NT2/D1 (cell line): ENCODE data around the gene TIMELESS.
A peak's percentile ranks its signal among the peaks of the same experiment; 100 is the strongest.

ENCODE experiments used
- DNase-seq: peaks from one replicate; pipeline ENCODE4 v3.0.0-alpha.2; 2011; ENCODE audit warnings: low read depth, low spot score
- H3K27me3 ChIP-seq: 2 replicates; pipeline ENCODE4 v1.6.0; 2011; ENCODE audit warnings: mild to moderate bottlenecking; ENCODE audit not compliant: insufficient read length, insufficient read depth
- H3K36me3 ChIP-seq: 2 replicates; pipeline ENCODE4 v1.6.1; 2011; ENCODE audit warnings: mild to moderate bottlenecking, low read length, mixed read lengths; ENCODE audit not compliant: insufficient read depth, insufficient read length
- H3K4me1 ChIP-seq: 2 replicates; pipeline ENCODE4 v1.5.1; 2011; ENCODE audit not compliant: insufficient read depth, insufficient read length
- H3K4me3 ChIP-seq: 2 replicates; pipeline ENCODE4 v1.5.1; 2011; ENCODE audit warnings: low read depth; ENCODE audit not compliant: insufficient read length
- H3K9ac ChIP-seq: 2 replicates; pipeline ENCODE4 v1.6.0; 2011; ENCODE audit warnings: low read depth; ENCODE audit not compliant: insufficient read length
- H3K9me3 ChIP-seq: 2 replicates; pipeline ENCODE4 v1.5.1; 2011; ENCODE audit warnings: mild to moderate bottlenecking, low read length; ENCODE audit not compliant: insufficient read depth
- SUZ12 ChIP-seq: IDR thresholded peaks from 2 replicates; pipeline ENCODE4 v1.6.1; 2011; ENCODE audit not compliant: insufficient read length, insufficient read depth; ENCODE audit errors: extremely low read depth
- YY1 ChIP-seq: IDR thresholded peaks from 2 replicates; pipeline ENCODE4 v1.6.1; 2011; ENCODE audit not compliant: insufficient read length, insufficient read depth
- ZNF274 ChIP-seq: IDR thresholded peaks from 2 replicates; pipeline ENCODE4 v1.6.1; 2011; ENCODE audit warnings: mild to moderate bottlenecking, low read depth, low read length

TIMELESS gene

DNA sequence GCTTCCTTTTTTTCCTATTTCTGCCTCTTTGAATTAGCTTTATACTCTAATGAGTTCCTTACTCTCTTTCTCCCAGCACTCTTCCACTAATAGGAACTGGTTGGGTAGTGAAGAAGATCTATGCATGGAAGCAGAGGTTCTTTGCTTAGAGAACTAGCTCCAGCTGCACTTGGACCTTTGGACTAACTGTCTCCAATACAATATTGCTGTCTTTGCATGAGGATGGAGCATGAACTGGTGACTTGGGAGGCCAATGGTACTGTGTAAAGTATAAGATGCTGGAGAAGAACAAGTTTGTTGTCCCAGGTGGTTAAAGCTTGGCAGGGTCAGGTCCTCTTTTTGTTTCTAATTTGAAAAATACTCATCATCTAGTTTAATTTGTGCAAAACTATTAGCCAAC is 41.1 kb upstream of the TIMELESS start:
- DNase-seq: no peak
- H3K36me3 ChIP-seq: no peaks in the 10 kb centered on the region
- no peak overlapping the region for H3K4me3 ChIP-seq
- H3K27me3 ChIP-seq: peaks cover 55% of the 10 kb centered on the region
- peaks cover 35% of the 10 kb centered on the region; the same call in 1 of the 2 replicates for H3K9me3 ChIP-seq
- peaks cover 6% of the 10 kb centered on the region for H3K4me1 ChIP-seq
- TF ChIP-seq YY1 (no peak), SUZ12 (no peak), ZNF274 (no peak)
- no peak overlapping the region for H3K9ac ChIP-seq

DNA sequence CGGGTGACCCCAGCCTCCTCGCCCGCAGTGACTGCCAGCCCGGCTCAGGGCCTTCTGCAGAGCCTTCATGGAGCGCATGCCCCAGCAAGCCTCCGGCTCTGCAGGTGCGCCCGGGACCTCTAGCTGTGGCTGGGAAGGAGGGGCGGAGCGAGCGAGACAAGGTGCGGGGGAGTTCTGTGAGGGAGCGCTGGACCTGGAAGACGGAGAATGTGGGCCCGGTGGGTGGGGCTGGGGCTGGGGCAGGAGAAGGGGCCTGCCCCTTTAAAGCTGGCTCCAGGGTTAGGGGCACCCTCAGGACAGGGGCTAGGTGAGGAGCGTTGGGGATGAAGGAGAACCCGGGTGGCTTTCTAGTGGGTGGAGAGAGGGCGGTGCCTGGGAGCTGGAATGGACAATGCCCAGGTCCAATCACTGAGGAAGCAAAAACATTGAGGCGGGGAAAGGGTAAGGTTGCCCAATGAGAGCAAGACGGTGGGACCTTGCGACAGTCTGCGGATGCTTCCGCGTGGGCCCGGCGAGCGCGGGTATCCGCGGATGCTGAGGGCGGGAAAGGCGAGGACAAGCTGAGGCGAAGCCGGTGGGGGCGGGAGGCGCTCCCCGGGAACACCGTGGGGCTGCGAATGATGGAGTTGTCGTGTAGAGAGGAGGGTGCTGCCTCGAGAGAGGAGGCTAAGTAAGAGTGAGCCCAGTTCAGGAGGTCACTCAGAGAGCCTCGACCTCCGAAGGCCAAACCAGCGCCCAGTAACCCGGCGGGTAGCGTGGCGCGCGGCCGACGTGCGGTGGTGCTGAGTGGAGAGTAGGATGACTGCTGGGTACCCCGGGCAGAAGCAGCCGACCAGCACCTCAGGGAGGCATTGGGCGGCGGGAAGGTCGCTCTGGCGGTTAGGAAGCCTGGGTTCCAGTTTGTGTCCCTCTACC is 39.1 kb upstream of the TIMELESS start, which contains the start of gene GLS2:
TSS of gene GLS2 (minus strand) at position 121 of the 915 bp plus-strand sequence. CDS start at position 78, 43 bp downstream.
- DNase-seq: peak; percentile 65
- TF ChIP-seq ZNF274 (no peak), YY1 (no peak), SUZ12 (no peak)
- peaks cover 16% of the 10 kb centered on the region; the same call in 1 of the 2 replicates for H3K9me3 ChIP-seq
- H3K36me3 ChIP-seq: no peaks in the 10 kb centered on the region
- H3K4me1 ChIP-seq: peaks cover 6% of the 10 kb centered on the region
- peaks cover 58% of the 10 kb centered on the region for H3K27me3 ChIP-seq
- H3K9ac ChIP-seq: peak within 1 kb of the TSS; percentile 74
- H3K4me3 ChIP-seq: peak within 1 kb of the TSS; percentile 73

DNA sequence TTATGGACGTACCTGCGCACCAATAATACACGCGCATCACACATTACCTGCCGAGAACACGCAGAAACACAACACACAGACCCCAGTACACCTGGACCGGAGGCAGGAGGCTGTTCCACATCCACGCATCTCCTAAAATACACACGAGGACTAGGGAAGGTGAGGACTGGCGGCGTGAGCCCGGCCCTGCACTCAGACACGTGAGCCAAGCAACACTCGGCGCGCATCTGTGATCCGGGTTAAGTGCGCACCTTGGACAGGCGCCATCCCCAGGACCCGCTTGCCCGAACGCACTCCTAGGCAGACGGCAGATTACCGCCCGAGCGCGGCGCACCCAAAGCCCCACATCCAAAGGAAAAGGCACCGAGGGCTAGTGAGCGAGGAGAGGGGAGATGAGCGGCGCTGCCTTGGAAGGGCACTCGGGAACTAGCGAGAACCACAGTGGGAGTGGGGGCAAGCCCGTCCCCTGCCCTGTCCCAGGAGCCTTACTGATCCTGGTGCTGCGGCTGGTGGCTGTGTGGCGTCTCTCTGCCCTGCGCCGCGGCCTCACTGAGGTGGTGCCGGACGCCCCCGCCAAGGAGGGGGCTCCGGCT is 38.3 kb upstream of the TIMELESS start:
- TF ChIP-seq YY1: no peak
- TF ChIP-seq ZNF274: no peak
- TF ChIP-seq SUZ12: no peak
- no peak for DNase-seq
- Histone ChIP-seq H3K4me1 (peaks cover 6% of the 10 kb centered on the region), H3K36me3 (no peaks in the 10 kb centered on the region), H3K27me3 (peaks cover 58% of the 10 kb centered on the region), H3K9me3 (peaks cover 13% of the 10 kb centered on the region; the same call in 1 of the 2 replicates), H3K9ac (peak overlapping the region; percentile 74), H3K4me3 (peak overlapping the region; percentile 73)

DNA sequence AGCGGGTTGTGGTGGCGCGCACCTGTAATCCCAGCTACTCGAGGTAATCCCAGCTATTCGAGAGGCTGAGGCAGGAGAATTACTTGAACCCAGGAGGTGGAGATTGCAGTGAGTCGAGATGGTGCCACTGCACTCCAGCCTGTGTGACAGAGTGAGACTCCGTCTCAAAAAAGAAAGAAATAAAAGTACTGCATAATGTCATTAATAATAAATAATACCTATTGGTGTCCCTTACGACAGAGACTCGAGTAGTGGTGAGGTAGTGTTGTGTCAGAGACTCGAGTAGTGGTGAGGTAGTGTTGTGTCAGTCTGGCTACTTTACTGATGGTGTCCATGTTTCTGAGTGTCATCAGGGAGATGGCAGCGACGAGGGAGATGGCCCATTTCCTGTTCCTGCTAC is 37.5 kb upstream of the TIMELESS start:
- H3K9ac ChIP-seq: no peak overlapping the region
- peaks cover 56% of the 10 kb centered on the region for H3K27me3 ChIP-seq
- no peaks in the 10 kb centered on the region for H3K36me3 ChIP-seq
- DNase-seq: no peak
- no peak for TF ChIP-seq ZNF274
- TF ChIP-seq YY1: no peak
- no peak for TF ChIP-seq SUZ12
- H3K4me1 ChIP-seq: peaks cover 6% of the 10 kb centered on the region
- no peak overlapping the region for H3K4me3 ChIP-seq
- peaks cover 10% of the 10 kb centered on the region; the same call in 1 of the 2 replicates for H3K9me3 ChIP-seq

DNA sequence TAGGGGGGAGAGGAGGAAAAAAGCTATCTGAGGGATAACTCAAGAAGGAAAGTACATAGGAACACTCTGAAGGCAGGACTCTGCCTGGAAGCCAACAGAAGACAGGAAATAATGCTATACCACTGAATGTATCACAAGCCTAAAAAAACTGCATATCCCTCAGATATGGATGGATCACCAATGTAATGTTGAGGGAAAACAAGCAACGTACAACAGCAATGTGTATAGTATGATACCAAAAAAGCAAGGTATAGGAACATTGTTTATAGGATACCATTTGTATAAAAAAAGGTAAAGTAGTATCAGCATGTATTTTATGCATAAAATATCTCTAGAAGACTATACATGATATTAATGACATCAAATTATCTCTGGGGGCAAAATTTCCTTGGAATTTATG is 35.3 kb upstream of the TIMELESS start:
- TF ChIP-seq ZNF274 (no peak), YY1 (no peak), SUZ12 (no peak)
- Histone ChIP-seq H3K4me1 (peaks cover 6% of the 10 kb centered on the region), H3K9me3 (peaks cover 10% of the 10 kb centered on the region; the same call in 1 of the 2 replicates), H3K9ac (no peak overlapping the region), H3K36me3 (no peaks in the 10 kb centered on the region), H3K4me3 (no peak overlapping the region), H3K27me3 (peaks cover 43% of the 10 kb centered on the region)
- DNase-seq: no peak

DNA sequence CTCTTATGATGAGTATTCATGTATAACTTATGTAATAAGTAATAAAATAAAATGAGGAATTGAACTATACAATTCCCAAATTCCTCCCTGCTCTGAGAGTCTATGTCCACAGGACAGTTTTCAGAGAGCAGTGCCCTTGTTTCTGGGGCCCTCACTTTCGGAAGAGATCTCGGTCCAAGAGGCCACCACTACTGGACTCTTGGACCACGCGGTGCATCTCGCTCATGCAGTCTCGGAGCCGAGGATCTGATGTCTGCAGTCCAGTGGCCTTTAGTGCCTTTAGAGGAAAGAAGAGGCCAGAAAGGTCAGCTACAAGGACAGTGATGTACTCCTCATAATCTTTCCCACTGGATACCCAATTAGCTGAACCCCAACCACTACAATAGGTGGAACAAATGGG is 30.4 kb upstream of the TIMELESS start:
- no peak overlapping the region for H3K4me3 ChIP-seq
- no peak overlapping the region for H3K9ac ChIP-seq
- H3K36me3 ChIP-seq: no peaks in the 10 kb centered on the region
- TF ChIP-seq SUZ12 (no peak), ZNF274 (no peak), YY1 (no peak)
- H3K9me3 ChIP-seq: no peaks in the 10 kb centered on the region
- no peaks in the 10 kb centered on the region for H3K27me3 ChIP-seq
- H3K4me1 ChIP-seq: peaks cover 2% of the 10 kb centered on the region
- DNase-seq: no peak
